ENCODE results near the gene GDPD3.
"Not testable (repeated sequence)": the region's sequence is repeated elsewhere in the genome, so short reads cannot be mapped to it uniquely, and the experiment has no call there.

Gene GDPD3

GRCh38 chr16:30132591-30132990, 19.3 kb upstream of the GDPD3 start:
- no peaks in the 10 kb centered on the region for H3K79me2 ChIP-seq (ENCODE audit: insufficient read depth, low read depth)
- H3K27ac ChIP-seq: no peak overlapping the region
- H3K36me3 ChIP-seq (ENCODE audit: insufficient read depth): no peaks in the 10 kb centered on the region
- no peaks in the 10 kb centered on the region for H4K20me1 ChIP-seq (ENCODE audit: insufficient read depth)
- no peaks in the 10 kb centered on the region for H3K27me3 ChIP-seq (ENCODE audit: insufficient read depth, low read depth)
- TF ChIP-seq, protein P1, sequence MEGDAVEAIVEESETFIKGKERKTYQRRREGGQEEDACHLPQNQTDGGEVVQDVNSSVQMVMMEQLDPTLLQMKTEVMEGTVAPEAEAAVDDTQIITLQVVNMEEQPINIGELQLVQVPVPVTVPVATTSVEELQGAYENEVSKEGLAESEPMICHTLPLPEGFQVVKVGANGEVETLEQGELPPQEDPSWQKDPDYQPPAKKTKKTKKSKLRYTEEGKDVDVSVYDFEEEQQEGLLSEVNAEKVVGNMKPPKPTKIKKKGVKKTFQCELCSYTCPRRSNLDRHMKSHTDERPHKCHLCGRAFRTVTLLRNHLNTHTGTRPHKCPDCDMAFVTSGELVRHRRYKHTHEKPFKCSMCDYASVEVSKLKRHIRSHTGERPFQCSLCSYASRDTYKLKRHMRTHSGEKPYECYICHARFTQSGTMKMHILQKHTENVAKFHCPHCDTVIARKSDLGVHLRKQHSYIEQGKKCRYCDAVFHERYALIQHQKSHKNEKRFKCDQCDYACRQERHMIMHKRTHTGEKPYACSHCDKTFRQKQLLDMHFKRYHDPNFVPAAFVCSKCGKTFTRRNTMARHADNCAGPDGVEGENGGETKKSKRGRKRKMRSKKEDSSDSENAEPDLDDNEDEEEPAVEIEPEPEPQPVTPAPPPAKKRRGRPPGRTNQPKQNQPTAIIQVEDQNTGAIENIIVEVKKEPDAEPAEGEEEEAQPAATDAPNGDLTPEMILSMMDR (conservative IDR thresholded peaks at IDR 0.05; ENCODE audit: low read depth, low read length): no peak
- no peak overlapping the region for H3K4me3 ChIP-seq (IDR thresholded peaks at IDR 0.05; ENCODE audit: insufficient read depth, low read depth, low read length)
- no peak overlapping the region for H3K9ac ChIP-seq
- no peaks in the 10 kb centered on the region for H3K4me1 ChIP-seq (ENCODE audit: low read depth, poor library complexity, severe bottlenecking)
- H3K4me2 ChIP-seq: no peak overlapping the region
- no peak overlapping the region for H2AFZ ChIP-seq (ENCODE audit: low read depth)

DNA sequence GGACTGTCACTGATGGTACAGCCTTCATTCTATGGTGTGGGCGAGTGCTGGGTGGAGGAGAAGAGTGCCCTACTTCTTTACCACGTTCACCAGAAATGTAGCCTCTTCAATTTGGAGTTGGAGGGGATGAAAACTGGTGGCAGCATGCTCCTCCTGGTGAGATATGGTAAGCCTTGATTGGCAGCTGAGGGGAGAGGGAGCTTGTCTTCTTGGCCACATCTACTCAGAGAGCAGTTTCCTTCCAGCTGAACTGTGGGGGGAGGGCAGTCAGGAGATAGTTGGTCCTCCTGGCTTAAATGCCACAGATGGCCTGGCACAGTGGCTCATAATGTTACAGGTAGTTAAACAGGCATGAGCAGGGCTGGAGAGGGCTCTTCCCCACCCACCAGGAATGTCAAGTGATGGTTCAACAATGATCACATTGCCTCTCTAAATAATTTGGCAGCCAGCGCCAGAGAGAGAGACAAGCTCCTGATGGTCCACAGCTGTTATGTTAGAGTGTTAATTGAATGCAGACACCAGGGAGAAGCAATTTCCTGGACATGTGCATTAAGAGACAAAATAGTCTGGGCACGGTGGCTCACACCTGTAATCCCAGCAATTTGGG, 18.6 kb upstream of the GDPD3 start:
- Histone ChIP-seq H3K4me2 (no peak overlapping the region), H3K27me3 (ENCODE audit: insufficient read depth, low read depth) (no peaks in the 10 kb centered on the region), H4K20me1 (ENCODE audit: insufficient read depth) (no peaks in the 10 kb centered on the region), H3K9ac (no peak overlapping the region), H3K36me3 (ENCODE audit: insufficient read depth) (no peaks in the 10 kb centered on the region), H3K4me1 (ENCODE audit: low read depth, poor library complexity, severe bottlenecking) (no peaks in the 10 kb centered on the region), H2AFZ (ENCODE audit: low read depth) (no peak overlapping the region), H3K27ac (no peak overlapping the region), H3K79me2 (ENCODE audit: insufficient read depth, low read depth) (no peaks in the 10 kb centered on the region), H3K4me3 (IDR thresholded peaks at IDR 0.05; ENCODE audit: insufficient read depth, low read depth, low read length) (no peak overlapping the region)
- TF ChIP-seq, protein P1 (conservative IDR thresholded peaks at IDR 0.05; ENCODE audit: low read depth, low read length): no peak

DNA sequence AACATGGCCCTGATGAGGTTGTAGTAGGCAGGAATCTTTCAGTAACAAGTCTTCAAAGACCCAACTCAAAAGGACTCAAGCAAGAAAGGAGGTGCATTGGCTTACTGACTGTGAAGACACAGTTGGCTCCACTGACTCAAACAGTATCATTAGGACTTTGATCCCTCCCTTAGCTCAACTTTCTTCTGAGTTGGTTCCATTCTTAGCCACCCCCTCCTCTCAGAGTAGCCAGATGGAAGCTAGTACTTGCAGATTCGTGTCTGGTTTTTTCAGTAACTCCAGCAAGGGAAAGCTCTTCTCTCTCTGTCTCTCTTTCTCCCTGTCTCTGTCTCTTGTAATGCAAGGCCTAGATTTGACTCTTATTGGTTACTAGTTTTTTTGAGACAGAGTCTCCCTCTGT, 14.7 kb upstream of the GDPD3 start:
- Histone ChIP-seq H3K4me2 (no peak overlapping the region), H3K27ac (no peak overlapping the region), H3K4me3 (IDR thresholded peaks at IDR 0.05; ENCODE audit: insufficient read depth, low read depth, low read length) (no peak overlapping the region), H2AFZ (ENCODE audit: low read depth) (no peak overlapping the region), H3K79me2 (ENCODE audit: insufficient read depth, low read depth) (no peaks in the 10 kb centered on the region), H3K36me3 (ENCODE audit: insufficient read depth) (no peaks in the 10 kb centered on the region), H3K4me1 (ENCODE audit: low read depth, poor library complexity, severe bottlenecking) (no peaks in the 10 kb centered on the region), H3K9ac (no peak overlapping the region), H3K27me3 (ENCODE audit: insufficient read depth, low read depth) (no peaks in the 10 kb centered on the region), H4K20me1 (ENCODE audit: insufficient read depth) (no peaks in the 10 kb centered on the region)
- TF ChIP-seq, protein P1 (conservative IDR thresholded peaks at IDR 0.05; ENCODE audit: low read depth, low read length): no peak

DNA sequence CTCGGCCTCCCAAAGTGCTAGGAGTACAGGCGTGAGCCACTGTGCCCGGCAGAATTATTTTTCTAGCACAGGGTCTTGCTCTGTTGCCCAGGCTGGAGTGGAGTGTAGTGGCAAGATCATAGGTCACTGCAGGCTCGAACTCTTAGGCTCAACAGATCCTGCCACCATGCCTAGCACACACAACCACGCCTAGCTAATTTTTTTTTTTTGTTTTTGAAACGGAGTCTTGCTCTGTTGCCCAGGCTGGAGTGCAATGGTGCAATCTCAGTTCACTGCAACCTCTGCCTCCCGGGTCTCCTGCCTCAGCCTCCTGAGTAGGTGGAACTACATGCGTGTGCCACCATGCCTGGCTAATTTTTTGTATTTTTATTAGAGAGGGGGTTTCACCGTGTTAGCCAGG, 12.4 kb upstream of the GDPD3 start:
- H3K27ac ChIP-seq: not testable (repeated sequence)

GRCh38 chr16:30124985-30125379, 11.6 kb upstream of the GDPD3 start:
- H3K27me3 ChIP-seq (ENCODE audit: insufficient read depth, low read depth): no peaks in the 10 kb centered on the region
- no peaks in the 10 kb centered on the region for H3K36me3 ChIP-seq (ENCODE audit: insufficient read depth)
- H3K4me2 ChIP-seq: no peak overlapping the region
- no peak overlapping the region for H2AFZ ChIP-seq (ENCODE audit: low read depth)
- no peak overlapping the region for H3K27ac ChIP-seq
- TF ChIP-seq, protein P1 (conservative IDR thresholded peaks at IDR 0.05; ENCODE audit: low read depth, low read length): no peak
- H3K4me1 ChIP-seq (ENCODE audit: low read depth, poor library complexity, severe bottlenecking): peaks cover 14% of the 10 kb centered on the region
- no peak overlapping the region for H3K9ac ChIP-seq
- no peaks in the 10 kb centered on the region for H3K79me2 ChIP-seq (ENCODE audit: insufficient read depth, low read depth)
- no peaks in the 10 kb centered on the region for H4K20me1 ChIP-seq (ENCODE audit: insufficient read depth)
- H3K4me3 ChIP-seq (IDR thresholded peaks at IDR 0.05; ENCODE audit: insufficient read depth, low read depth, low read length): no peak overlapping the region

More for the DNA sequence above, 12.4 kb upstream of the GDPD3 start:
- H2AFZ ChIP-seq (ENCODE audit: low read depth); H4K20me1 ChIP-seq (ENCODE audit: insufficient read depth); H3K4me1 ChIP-seq (ENCODE audit: low read depth, poor library complexity, severe bottlenecking); H3K27me3 ChIP-seq (ENCODE audit: insufficient read depth, low read depth); H3K4me2 ChIP-seq; H3K4me3 ChIP-seq (IDR thresholded peaks at IDR 0.05; ENCODE audit: insufficient read depth, low read depth, low read length); H3K9ac ChIP-seq; H3K79me2 ChIP-seq (ENCODE audit: insufficient read depth, low read depth); H3K36me3 ChIP-seq (ENCODE audit: insufficient read depth): not testable (repeated sequence)
